Mammary epithelial cell (primary cell): Measurements from ENCODE around the gene ART5.

ENCODE experiments used
- CTCF ChIP-seq, 2 donors: IDR thresholded peaks in 1 of 2; conservative IDR thresholded peaks in 1 of 2; 2 replicates each; pipeline ENCODE4 v1.5.1; 2011 to 2012; ENCODE audit warnings: inconsistent platforms in 2 of 2, low read length in 2 of 2, mild to moderate bottlenecking in 2 of 2, control low read depth in 1 of 2, low read depth in 1 of 2; ENCODE audit not compliant: insufficient read depth in 1 of 2; ENCODE audit errors: extremely low read depth in 1 of 2
- EZH2 ChIP-seq: IDR thresholded peaks from 2 replicates; pipeline ENCODE4 v1.6.1; 2012; ENCODE audit warnings: low read length, inconsistent platforms, borderline replicate concordance

- TF ChIP-seq CTCF (conservative IDR thresholded peaks at IDR 0.05 in 1 of 2, IDR thresholded peaks at IDR 0.05 in 1 of 2; ENCODE audit: extremely low read depth in 1 of 2, insufficient read depth in 1 of 2, low read depth in 1 of 2, low read length in 2 of 2) (no peak), EZH2 (no peak)
These were observed 28.0 kb upstream of the ART5 start for GRCh38 chr11:3669742-3670183.
